ENCODE results near the gene LMO1.

DNA sequence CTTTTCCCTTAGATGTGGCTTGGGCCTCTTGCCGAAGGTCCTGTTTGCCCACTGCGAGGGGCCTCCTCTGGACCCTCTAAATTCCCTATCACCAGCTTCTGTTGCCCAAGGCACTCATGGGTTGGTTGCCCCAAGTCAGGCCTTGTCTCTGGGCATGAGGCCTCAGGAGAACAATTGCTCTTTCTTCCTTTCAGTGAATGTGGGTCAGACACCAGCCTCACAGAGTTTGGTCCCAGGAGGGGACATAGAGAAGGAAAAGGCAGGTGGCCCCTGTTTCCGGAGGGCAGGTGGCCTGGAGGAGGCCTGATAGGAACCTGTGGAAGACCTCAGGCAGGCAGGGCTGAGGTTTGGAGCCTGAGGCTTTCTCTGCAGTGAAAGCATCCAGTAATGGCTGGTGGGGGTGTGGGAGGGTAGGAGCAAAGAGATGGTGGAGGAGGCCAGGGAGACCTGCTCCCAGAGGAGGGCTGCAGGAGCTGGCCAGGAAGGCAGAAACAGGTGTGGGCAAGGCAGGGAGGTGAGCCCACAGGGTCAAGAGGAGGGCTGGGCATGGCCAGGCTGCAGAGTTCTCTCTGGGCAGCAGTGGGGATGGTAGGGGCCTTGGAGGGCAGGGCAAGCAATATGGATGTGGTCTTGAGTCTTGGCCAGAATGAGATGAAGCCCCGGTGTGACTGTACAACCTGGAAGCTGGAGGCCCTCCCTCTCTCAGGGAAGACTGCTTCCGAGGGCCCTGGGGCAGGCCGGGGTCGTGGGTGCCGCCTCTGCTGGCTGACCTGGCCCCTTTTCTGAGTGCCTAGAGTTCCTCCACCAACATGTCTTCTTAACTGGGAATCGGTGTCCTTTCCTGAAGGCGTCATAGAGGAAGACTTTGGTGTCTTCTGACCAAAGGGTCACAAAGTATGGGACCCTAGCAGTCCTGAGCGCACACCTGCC lies 28.0 kb upstream of the LMO1 start:
- no peak for TF ChIP-seq CTCF (conservative IDR thresholded peaks at IDR 0.05)
- TF ChIP-seq EZH2 (IDR thresholded peaks at IDR 0.05; ENCODE audit: low read depth), result no peak

Measured in PC-9 (cell line).